PC-9 (cell line): Measurements from ENCODE around the gene CCT2. TPM values are rescaled to one million over a fixed set of nuclear protein-coding genes. Genes with fewer than 3 reads are reported as not detected.

Source experiments
- BruUV-seq: library from RNA; stranded (reverse); fragments of 400-500 nt; replicated peaks from 2 replicates; lab custom pipeline; 2021; lab: Mats Ljungman, UMichigan
- CTCF ChIA-PET: fragments of 300-600 bp; sonication (Branson Sonifier 250); formaldehyde crosslinking; loops from one replicate; lab custom pipeline; 2022; ENCODE audit warnings: antibody characterized with exemption; lab: Charles Lee
- POLR2A ChIA-PET: fragments of 300-600 bp; sonication (Branson Sonifier 250); formaldehyde crosslinking; loops from one replicate; lab custom pipeline; 2022; ENCODE audit warnings: antibody characterized with exemption; ENCODE audit not compliant: unreplicated experiment; lab: Charles Lee
- DNase-seq, 2 experiments: peaks; one replicate each; pipeline versions ENCODE4 v3.0.0 to v3.0.0-alpha.2; 2015 to 2022; ENCODE audit warnings: mixed read lengths in 1 of 2
- H2AFZ ChIP-seq: fragments of 200-600 bp; sonication (generic); 2 replicates; pipeline ENCODE4 v1.8.1; 2017; ENCODE audit warnings: antibody characterized with exemption
- H3F3A ChIP-seq: fragments of 200-600 bp; sonication (generic); 2 replicates; pipeline ENCODE4 v1.8.1; 2017; ENCODE audit warnings: antibody characterized with exemption, mild to moderate bottlenecking, low read depth; ENCODE audit not compliant: insufficient read depth
- H3K27ac ChIP-seq: fragments of 200-600 bp; sonication (generic); 2 replicates; pipeline ENCODE4 v1.6.1; 2016; ENCODE audit warnings: mixed run types
- H3K27me3 ChIP-seq: fragments of 200-600 bp; sonication (generic); 2 replicates; pipeline ENCODE4 v1.6.1; 2016; ENCODE audit warnings: low read depth, mixed run types; ENCODE audit not compliant: insufficient read depth
- H3K36me3 ChIP-seq: fragments of 200-600 bp; sonication (generic); 2 replicates; pipeline ENCODE4 v1.6.1; 2016; ENCODE audit warnings: low read depth, mixed run types
- H3K4me1 ChIP-seq: fragments of 200-600 bp; sonication (generic); replicated peaks from 2 replicates; pipeline ENCODE4 v1.6.1; 2016; ENCODE audit warnings: mixed run types; ENCODE audit not compliant: insufficient read depth
- H3K4me2 ChIP-seq: fragments of 200-600 bp; sonication (generic); 2 replicates; pipeline ENCODE4 v1.6.1; 2017; ENCODE audit warnings: mixed run types
- H3K4me3 ChIP-seq: fragments of 200-600 bp; sonication (generic); 2 replicates; pipeline ENCODE4 v1.6.1; 2016; ENCODE audit warnings: mixed run types
- H3K79me2 ChIP-seq: fragments of 200-600 bp; sonication (generic); 2 replicates; pipeline ENCODE4 v1.6.1; 2017; ENCODE audit warnings: low read depth, mixed run types
- H3K9me2 ChIP-seq: fragments of 200-600 bp; sonication (generic); 2 replicates; pipeline ENCODE4 v1.8.1; 2017; ENCODE audit warnings: mild to moderate bottlenecking; ENCODE audit not compliant: insufficient read depth
- H3K9me3 ChIP-seq: fragments of 200-600 bp; sonication (generic); 2 replicates; pipeline ENCODE4 v1.8.1; 2016; ENCODE audit warnings: low read depth; ENCODE audit not compliant: insufficient read depth
- H4K20me1 ChIP-seq: fragments of 200-600 bp; sonication (generic); 2 replicates; pipeline ENCODE4 v1.8.1; 2017; ENCODE audit not compliant: insufficient read depth
- EZH2 ChIP-seq: fragments of 200-600 bp; sonication (generic); IDR thresholded peaks from 2 replicates; pipeline ENCODE4 v1.8.0; 2017; ENCODE audit warnings: antibody characterized with exemption, low read depth
- intact Hi-C: fragments of 100-400 bp; cut with micrococcal nuclease; formaldehyde crosslinking; loops from one replicate; pipeline ENCODE4 v1.10.0; 2022; ENCODE audit not compliant: unreplicated experiment
- total RNA-seq: library from RNA; stranded (reverse); gene quantifications from 2 replicates; pipeline ENCODE4 v1.2.3, GENCODE V29; 2021
- TF ChIP-seq, protein P1 (sequence below): fragments of 200-600 bp; sonication (generic); conservative IDR thresholded peaks from 2 replicates; pipeline ENCODE4 v1.6.1; 2017; ENCODE audit warnings: mixed run types, antibody characterized with exemption, mild to moderate bottlenecking, moderate library complexity

The CCT2 gene
- total RNA-seq, 1 experiment from 2014 or later = 162 TPM

DNA sequence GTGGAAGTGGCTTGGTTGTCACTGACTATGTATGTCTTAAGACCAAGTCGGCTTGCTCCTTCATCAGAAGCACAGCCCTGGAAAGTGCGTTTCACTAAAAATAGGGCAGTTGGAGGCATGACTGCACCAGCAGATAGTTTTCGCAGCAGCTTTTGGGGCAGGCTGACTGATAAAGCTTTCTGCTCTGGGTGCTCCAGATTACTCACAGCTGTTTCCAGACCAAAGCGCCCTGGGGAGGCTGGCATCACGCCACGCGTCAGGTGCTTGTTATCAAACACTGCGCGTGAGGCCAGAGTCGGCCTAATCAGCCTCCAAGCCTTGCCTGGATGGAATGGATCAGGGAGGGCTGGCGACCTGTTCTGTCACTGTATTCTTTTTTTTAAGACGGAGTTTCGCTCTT is 38.7 kb downstream of the CCT2 start:
- DNase-seq = no peak
- TF ChIP-seq, protein P1, sequence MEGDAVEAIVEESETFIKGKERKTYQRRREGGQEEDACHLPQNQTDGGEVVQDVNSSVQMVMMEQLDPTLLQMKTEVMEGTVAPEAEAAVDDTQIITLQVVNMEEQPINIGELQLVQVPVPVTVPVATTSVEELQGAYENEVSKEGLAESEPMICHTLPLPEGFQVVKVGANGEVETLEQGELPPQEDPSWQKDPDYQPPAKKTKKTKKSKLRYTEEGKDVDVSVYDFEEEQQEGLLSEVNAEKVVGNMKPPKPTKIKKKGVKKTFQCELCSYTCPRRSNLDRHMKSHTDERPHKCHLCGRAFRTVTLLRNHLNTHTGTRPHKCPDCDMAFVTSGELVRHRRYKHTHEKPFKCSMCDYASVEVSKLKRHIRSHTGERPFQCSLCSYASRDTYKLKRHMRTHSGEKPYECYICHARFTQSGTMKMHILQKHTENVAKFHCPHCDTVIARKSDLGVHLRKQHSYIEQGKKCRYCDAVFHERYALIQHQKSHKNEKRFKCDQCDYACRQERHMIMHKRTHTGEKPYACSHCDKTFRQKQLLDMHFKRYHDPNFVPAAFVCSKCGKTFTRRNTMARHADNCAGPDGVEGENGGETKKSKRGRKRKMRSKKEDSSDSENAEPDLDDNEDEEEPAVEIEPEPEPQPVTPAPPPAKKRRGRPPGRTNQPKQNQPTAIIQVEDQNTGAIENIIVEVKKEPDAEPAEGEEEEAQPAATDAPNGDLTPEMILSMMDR = no peak
- TF ChIP-seq EZH2 = no peak
- POLR2A ChIA-PET = no interaction called here
- CTCF ChIA-PET = interaction anchor here (0.6 kb wide), 1 partner anchor 267 kb away, joined by 16 read pairs; no protein-coding TSS in a partner anchor
- intact Hi-C loops = no loop called here
- Histone ChIP-seq H4K20me1 (no peaks in the 10 kb centered on the region), H2AFZ (no peak overlapping the region), H3K4me1 (no peaks in the 10 kb centered on the region), H3K36me3 (no peaks in the 10 kb centered on the region), H3K4me2 (no peak overlapping the region), H3F3A (no peaks in the 10 kb centered on the region), H3K4me3 (no peak overlapping the region), H3K79me2 (no peaks in the 10 kb centered on the region), H3K27ac (no peak overlapping the region), H3K27me3 (no peaks in the 10 kb centered on the region), H3K9me2 (no peaks in the 10 kb centered on the region), H3K9me3 (no peaks in the 10 kb centered on the region)
- no TSS peak for BruUV-seq

GRCh38 chr12:69627501-69627900 is 42.2 kb downstream of the CCT2 start:
- intact Hi-C loops = no loop called here
- ChIA-PET POLR2A (no interaction called here), CTCF (no interaction called here)
- H3K27me3 ChIP-seq = no peaks in the 10 kb centered on the region
- H3K36me3 ChIP-seq = no peaks in the 10 kb centered on the region
- H3F3A ChIP-seq = no peaks in the 10 kb centered on the region
- H4K20me1 ChIP-seq = no peaks in the 10 kb centered on the region
- no TSS peak for BruUV-seq
- no peaks in the 10 kb centered on the region for H3K4me1 ChIP-seq
- H3K4me3 ChIP-seq = no peak overlapping the region
- H3K27ac ChIP-seq = no peak overlapping the region
- no peak overlapping the region for H2AFZ ChIP-seq
- no peaks in the 10 kb centered on the region for H3K9me2 ChIP-seq
- no peaks in the 10 kb centered on the region for H3K9me3 ChIP-seq
- no peak overlapping the region for H3K4me2 ChIP-seq
- H3K79me2 ChIP-seq = no peaks in the 10 kb centered on the region
- TF ChIP-seq, protein P1 = no peak
- TF ChIP-seq EZH2 = no peak
- DNase-seq = no peak

DNA sequence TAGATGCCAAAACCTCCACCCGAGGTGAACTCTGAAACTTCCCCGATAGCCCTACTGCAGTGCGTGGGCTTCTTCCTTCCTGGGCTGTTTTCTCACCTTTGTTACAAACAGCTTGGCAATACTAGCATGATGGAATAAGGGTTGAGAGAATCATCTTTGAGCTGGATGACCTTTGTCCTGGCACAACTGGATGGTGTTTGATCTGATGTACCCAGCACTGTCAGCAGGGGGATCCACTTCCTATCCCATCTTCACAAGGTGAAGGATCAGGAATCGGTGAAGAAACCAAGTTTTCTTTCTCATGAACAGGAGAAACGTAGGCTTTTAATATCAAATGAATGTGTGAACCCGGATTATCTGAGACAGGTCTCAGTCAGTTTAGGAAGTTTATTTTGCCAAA is 44.9 kb downstream of the CCT2 start:
- CTCF ChIA-PET = no interaction called here
- H3K27me3 ChIP-seq = no peaks in the 10 kb centered on the region
- POLR2A ChIA-PET = interaction anchor here (0.6 kb wide), 1 partner anchor 926 kb away, joined by 3 read pairs; no protein-coding TSS in a partner anchor
- no peaks in the 10 kb centered on the region for H3K36me3 ChIP-seq
- H3K9me3 ChIP-seq = no peaks in the 10 kb centered on the region
- no peak overlapping the region for H3K27ac ChIP-seq
- no peak for TF ChIP-seq EZH2
- TF ChIP-seq, protein P1 = peak; percentile 43; the same call in 1 of the 2 replicates
- BruUV-seq = no TSS peak
- no peak overlapping the region for H2AFZ ChIP-seq
- no peaks in the 10 kb centered on the region for H3K4me1 ChIP-seq
- no peaks in the 10 kb centered on the region for H4K20me1 ChIP-seq
- H3K9me2 ChIP-seq = no peaks in the 10 kb centered on the region
- no peak for DNase-seq
- no peak overlapping the region for H3K4me2 ChIP-seq
- no peaks in the 10 kb centered on the region for H3F3A ChIP-seq
- H3K4me3 ChIP-seq = no peak overlapping the region
- intact Hi-C loops = no loop called here
- no peaks in the 10 kb centered on the region for H3K79me2 ChIP-seq
